Camera-type eye (tissue), 1 donor: ENCODE data around the gene DNAAF8. TPM values are rescaled to one million over a fixed set of nuclear protein-coding genes. Genes with fewer than 3 reads are reported as not detected.

Experiments
- total RNA-seq: library from RNA; depleted of rRNA; stranded (reverse); fragments of >200 nt; gene quantifications from one replicate; pipeline ENCODE4 v1.2.3, GENCODE V29; 2014

The DNAAF8 gene
- 0.71 TPM for total RNA-seq

GRCh38 chr16:4734063-4734729 lies at the start of gene DNAAF8, which contains the start of gene ANKS3:
TSS of gene DNAAF8 (plus strand) at chr16:4734537. CDS start at chr16:4736515, 1,978 bp downstream.
TSS of gene ANKS3 (minus strand) at chr16:4734271. CDS start at chr16:4730149, 4,122 bp downstream.

GRCh38 chr16:4693296-4693955 lies 40.9 kb upstream of the DNAAF8 start, which contains the start of gene NUDT16L1:
TSS of gene NUDT16L1 (plus strand) at chr16:4693562. CDS start at chr16:4693727, 165 bp downstream.

GRCh38 chr16:4766875-4767628 lies 32.7 kb downstream of the DNAAF8 start, which contains the start of gene ZNF500:
TSS of gene ZNF500 (minus strand) at chr16:4767162. CDS start at chr16:4765978, 1,184 bp downstream.

GRCh38 chr16:4787627-4788482 lies 53.5 kb downstream of the DNAAF8 start, which contains the start of gene SEPTIN12:
TSS of gene SEPTIN12 (minus strand) at chr16:4788345. CDS start at chr16:4787645, 700 bp downstream.

GRCh38 chr16:4795181-4795827 lies 61.0 kb downstream of the DNAAF8 start, which contains the start of gene SMIM22:
TSS of gene SMIM22 (plus strand) at chr16:4795369. CDS start at chr16:4795735, 366 bp downstream.

Other genes starting within 250 kb of the DNAAF8 start
- gene CDIP1, start 195.8 kb upstream of the DNAAF8 start, total RNA-seq, result 22.1 TPM
- 0.38 TPM for gene C16orf96, start 178.2 kb upstream of the DNAAF8 start, total RNA-seq
- 6.1 TPM for gene UBALD1, start 119.6 kb upstream of the DNAAF8 start, total RNA-seq
- gene MGRN1, start 109.7 kb upstream of the DNAAF8 start, total RNA-seq, result 62.8 TPM
- gene NUDT16L1, start 41.0 kb upstream of the DNAAF8 start, total RNA-seq, result 39.9 TPM
- 40.5 TPM for gene ANKS3, start 266 bp upstream of the DNAAF8 start, total RNA-seq
- 26.8 TPM for gene ZNF500, start 32.6 kb downstream of the DNAAF8 start, total RNA-seq
- gene SEPTIN12, start 53.8 kb downstream of the DNAAF8 start, total RNA-seq, result not detected
- not detected for gene SMIM22, start 60.8 kb downstream of the DNAAF8 start, total RNA-seq
- 52.9 TPM for gene ROGDI, start 68.1 kb downstream of the DNAAF8 start, total RNA-seq
- 90.4 TPM for gene GLYR1, start 112.8 kb downstream of the DNAAF8 start, total RNA-seq
- gene UBN1, start 112.9 kb downstream of the DNAAF8 start, total RNA-seq, result 35.6 TPM
- 37.7 TPM for gene PPL, start 202.6 kb downstream of the DNAAF8 start, total RNA-seq
- gene SEC14L5, start 223.8 kb downstream of the DNAAF8 start, total RNA-seq, result 2.8 TPM